Middle frontal gyrus (tissue), 1 donor: Measurements from ENCODE around the gene ATP8A1.

Source experiments
- DNase-seq: peaks from one replicate; pipeline ENCODE4 v3.0.0-alpha.2; 2015; ENCODE audit warnings: low spot score; ENCODE audit errors: extremely low spot score

ATP8A1 gene

DNA sequence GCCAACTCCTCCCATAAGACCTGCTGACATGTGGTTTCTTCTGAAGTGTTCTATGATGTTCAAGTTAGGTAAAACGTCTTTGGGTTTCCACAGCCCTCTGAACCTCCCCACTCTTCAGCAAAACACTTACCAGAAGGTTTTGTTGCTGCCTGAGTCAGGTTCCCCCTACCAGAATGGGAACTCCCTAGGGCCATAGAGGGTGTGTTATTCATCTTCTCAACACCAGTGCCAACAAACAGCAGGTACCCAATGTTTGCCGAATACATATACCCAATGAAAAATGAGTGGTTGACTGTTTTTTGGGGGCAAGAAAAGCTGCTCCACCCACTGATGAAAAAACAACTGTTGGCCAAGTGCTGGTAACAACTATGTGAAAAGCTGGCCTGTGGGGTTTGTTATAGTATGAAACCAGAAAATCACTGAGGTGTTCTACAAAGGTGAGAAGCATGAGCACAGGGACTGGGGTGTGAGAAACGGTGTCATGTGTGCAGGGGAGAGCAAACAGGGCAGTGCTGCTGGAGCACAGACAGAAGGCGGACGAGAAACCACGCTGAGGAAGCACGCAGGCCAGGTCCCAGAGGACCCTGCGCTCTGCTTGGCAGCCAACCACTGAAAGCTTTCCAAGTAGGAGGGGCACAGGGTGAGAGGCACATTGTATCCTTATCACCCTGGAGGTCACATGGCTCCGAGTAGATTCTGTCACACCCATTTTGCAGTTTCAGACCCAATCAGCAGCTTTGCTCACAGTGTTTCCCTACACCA is 28.8 kb downstream of the ATP8A1 start:
- DNase-seq = no peak

DNA sequence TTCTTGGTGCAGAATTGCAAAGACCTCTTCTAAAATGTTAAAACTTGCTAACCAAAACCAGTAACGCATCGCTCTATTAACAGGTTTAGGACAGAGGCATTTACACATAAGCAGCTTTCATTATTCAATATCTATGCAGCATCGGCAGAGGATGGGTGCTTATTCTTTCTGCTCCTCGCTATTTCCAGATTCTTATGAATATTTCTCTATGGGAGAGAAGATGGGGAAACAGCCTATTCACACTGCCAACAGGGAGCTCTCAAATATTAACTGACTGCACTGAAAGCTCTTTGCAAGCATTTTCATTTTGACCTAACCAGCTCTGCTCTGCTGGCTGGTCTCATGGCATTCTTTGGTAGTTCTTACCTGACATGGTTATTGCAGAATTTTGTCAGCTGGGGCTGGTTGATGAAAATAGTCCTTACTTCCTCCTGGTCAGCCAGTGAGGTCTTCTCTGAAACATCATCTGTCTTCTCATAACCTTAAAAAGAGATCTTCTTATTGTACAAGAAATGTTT is 30.2 kb downstream of the ATP8A1 start:
- DNase-seq = no peak

DNA sequence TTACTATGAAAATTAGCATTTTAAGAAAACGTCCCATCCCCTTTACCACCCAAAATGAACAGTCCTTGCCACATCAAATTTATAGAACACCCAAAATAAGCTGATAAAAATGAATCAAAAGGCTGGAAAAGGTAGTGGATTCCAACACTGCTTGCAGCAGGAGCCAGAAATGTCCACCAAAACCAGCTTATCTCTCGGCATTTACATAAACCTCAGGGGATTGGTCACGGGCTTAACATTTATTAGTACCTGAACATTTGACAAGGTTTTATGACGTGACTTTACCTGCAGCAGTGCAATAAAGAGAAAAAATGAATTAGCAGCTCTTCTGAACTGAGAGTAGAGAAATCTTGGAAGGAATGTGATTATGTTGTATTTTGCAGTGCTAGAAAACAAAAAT is 31.6 kb downstream of the ATP8A1 start:
- no peak for DNase-seq

DNA sequence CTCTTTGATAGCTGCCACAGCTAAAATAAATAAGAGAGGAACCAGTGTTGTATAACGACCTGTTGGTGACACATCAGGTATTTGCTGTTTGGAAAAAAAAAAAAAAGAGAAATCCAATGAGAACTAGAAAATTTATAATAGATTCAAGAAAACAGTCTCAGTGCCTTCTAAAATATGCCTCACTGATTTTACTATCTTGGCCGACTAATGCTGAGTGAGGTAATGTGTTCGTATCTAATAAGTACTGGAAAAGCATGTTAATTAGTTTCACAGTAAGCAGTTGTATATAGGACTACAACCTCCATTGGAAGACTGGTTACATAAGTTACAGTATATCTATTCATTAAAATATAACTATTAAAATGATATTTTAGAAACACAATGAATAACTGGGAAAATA is 32.4 kb downstream of the ATP8A1 start:
- DNase-seq = no peak

DNA sequence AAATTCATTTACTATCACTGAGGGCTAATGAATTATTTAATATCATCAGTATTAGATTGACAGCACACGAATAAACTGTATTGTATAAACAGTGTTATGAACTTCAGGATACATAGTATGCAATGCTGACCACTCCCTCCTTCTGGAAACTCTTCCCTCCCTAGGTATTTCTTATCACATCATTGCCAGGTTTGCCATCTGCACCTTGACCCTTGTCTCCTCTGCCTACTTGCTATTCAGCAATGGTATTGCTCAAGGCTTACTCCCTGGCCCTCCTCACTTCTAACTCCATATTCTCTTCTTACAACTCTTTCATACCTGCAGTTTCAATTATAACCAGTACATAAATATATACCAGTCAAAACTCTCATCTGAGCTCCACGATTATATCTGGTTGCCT is 38.9 kb downstream of the ATP8A1 start:
- no peak for DNase-seq

DNA sequence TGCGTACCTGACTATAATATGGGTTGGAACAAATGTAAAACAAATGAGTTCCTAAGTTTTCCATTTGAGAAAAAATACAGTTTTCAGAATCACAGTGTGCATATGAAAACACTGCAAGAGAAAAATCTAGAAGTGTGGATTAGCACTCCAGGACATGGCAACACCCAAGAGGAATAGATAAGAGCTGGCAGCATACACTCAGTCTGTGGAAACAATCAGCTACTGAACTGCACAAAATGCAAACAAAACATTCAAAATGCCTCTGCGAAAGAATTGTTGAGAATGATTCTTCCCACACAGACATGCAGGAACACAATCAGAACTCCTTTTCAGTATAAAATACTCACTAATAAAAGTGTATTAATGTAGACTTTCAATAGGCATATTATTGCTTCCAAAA is 39.9 kb downstream of the ATP8A1 start:
- DNase-seq = no peak

DNA sequence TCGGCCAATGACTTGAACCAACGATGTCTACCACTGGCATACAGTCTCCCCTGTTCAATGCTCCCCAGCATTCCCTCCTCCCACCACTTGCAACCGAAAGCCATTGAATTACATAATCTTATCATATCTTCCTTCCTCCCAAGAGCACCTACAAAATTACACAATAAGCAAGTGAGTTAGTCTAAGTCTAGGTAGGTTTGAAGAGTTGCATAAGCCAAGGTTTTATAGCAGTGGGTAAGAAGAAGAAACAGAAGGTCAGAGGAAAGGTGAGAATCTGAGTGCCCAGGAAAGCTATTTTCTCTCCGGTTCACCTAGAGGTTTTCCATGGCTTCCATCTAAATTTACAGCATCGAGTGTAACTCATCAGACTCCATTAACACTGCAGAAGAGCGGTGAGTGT is 40.3 kb downstream of the ATP8A1 start:
- DNase-seq = no peak

DNA sequence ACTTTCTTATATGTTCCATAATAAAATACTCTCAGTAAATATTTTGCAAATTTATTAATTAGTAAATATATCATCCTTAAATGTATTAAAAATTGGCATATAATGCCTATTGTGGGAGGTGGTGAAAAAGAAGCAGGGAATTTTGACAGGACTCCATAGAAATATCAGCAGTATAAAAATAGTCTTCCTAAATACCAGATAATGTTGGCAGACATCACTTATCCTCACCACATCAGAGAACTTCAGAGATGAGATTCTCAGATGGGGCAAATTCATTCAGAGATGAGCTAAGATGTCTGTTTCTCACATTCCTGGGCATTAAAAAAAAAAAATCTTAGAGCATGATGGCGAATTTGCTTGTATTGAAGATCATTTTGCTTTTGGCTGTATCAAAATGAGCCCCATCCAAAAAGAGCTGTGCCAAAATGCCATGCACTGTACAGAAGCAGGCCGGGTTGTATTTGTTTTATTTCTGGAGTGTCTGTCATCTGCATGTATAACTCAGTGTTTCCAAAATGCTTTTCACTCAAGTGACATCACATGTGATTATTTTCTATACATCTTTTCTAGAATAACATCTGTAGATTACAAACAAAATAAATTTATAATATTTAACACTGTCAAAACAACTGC is 41.7 kb downstream of the ATP8A1 start:
- no peak for DNase-seq

DNA sequence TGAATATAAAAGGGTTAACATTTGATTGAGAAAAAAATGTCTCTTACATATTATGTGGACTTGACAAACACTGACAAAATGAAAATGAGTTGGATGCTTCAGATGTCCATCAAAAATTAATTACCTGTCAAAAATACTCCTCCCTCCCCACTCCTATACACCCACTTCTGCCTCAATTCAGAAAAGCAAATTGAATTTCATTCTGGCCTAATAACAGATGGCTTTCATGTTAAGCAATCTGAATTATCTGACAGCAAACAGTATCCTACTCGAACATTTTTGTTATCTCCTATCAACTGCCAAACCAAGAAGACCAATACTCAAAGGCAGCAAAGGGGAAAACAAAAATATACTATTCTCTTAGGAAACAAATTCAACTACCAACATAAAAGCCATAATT is 44.0 kb downstream of the ATP8A1 start:
- DNase-seq = no peak

DNA sequence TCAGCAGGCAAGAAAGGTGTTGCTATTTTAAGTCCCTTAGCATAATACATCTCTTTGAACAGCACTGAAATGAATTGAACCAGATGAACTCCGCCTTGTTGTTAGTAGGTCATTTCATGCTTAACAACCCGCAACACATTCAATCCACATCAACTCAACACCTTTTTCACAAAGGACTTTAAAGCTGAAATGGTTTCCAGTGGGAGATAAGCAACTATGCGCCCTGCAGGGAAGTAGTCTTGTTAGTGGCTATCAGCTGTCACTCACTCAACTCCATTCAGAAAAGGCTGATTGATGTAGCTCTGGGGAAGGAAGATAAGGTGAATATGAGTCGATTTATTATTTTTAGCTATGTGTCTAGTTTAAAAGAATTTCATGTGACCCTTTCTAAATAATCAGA is 46.0 kb downstream of the ATP8A1 start:
- DNase-seq = no peak

DNA sequence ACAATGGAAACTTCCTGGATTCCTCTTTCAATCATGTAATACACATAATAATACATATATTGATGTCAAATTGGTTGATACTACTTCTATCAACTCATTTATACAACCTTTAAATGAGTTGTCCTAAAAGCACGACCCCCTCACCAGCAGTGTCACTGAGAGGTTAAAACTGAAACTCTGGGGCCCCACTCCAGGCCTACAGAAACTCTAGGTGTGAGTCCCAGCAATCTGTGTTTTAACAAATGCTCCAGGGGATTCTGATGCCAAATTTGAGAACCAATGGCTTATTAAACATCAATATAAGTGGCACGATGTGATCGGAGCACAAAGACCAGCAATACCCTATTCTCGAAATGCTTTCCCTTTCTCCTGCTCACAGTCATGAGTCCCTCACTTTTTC is 47.9 kb downstream of the ATP8A1 start:
- DNase-seq = no peak

DNA sequence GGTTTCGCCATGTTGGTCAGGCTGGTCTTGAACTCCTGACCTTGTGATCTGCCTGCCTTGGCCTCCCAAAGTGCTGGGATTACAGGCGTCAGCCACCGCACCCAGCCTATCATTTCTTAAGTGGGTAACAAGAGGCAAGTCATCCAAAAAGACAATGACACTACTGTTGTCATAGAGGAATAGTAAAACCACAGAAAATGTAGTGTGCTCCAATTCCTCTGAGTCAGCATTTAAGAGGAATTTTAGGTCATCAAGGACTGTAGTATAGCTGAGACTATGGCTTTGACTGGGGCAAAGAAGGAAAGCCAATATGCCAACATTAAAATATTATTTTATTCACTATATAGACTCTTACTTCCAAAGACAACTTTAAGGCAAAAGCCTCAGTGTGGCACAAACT is 48.4 kb downstream of the ATP8A1 start:
- no peak for DNase-seq

DNA sequence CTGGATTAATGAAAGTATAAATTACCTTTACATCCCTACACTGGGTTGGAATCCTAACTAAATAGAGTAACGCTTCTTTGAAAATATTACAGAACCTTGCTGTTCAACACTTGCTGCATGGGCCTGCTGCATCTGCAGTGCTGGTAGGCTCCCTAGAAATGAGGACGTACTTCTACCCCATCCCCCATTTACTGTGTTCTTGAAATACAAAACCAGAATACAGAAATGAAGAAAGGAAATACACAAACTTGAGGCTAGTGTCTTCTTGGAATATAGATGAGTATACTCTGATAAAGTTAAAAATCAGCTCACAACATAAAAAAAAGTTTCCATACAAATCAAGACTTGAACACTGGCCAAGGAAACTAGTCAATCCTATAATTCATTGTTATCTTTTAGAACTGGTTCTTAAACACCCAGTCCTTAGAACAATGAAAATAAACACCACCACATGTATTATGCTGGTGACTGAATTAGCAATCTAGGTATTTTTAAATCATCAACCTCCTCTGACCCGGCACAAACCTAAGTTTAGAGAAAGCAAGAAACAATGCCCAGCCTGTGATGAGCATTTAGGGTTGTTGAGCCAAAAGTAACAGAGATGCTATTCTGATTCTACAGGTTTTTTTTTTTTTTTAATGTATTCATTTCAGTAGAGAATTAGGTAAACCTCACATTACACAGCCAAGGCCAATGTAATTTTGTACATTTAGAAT is 49.7 kb downstream of the ATP8A1 start:
- DNase-seq = no peak

DNA sequence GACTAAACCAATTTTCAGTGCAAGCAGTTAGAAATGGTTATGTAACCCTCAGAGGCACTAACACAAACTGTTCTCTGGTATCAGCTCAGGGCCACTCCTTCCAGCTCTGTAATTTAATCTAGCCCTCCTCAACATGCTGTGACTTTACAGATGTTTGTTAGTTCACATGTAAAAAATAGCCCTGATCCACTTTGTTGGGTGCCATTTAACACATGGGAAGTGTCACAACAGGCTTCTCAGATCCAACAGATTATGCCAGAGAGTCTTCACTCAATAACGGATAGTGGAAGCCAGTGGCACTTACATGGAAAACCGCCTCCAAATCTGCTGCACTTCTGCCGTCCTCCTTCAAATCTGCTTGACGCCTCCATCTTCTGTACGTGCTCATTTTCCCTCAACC is 51.6 kb downstream of the ATP8A1 start:
- peak; percentile 58 for DNase-seq

DNA sequence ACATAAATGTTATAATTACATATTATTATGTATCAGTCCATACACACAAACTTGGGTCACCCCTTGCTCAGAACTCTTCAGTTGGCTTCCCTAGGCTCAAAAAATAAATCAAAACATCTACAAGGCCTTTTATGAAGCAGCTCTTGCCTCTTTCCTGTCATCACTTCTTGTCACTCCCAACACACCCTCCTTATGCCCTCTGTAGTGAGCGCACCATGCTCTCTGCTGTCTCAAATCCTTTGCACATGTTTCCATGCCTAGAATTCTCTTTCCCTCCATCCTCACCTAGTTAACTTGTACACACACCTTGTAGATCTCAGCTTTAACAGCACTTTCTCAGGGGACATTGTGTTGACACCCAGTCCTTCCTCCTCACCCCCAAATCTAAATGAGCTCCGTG is 53.0 kb downstream of the ATP8A1 start:
- DNase-seq = no peak

DNA sequence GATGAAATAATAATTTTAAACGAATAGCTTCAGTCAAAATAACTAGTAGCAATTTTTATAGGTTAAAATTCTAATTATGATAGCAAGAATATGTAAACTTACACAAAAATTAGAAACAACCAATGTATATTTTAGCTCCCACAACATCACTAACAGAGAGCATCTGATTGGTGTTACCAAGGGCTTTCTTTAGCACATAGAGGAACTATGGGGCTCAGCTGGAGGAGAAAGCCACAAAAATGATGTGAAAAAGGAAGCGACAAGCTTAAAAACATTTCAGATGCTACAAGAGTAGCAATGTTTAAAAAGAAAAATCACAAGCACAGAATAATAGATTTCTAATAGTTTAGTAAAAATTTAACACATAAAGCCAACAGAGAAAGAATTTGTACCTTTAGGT is 56.3 kb downstream of the ATP8A1 start:
- no peak for DNase-seq

DNA sequence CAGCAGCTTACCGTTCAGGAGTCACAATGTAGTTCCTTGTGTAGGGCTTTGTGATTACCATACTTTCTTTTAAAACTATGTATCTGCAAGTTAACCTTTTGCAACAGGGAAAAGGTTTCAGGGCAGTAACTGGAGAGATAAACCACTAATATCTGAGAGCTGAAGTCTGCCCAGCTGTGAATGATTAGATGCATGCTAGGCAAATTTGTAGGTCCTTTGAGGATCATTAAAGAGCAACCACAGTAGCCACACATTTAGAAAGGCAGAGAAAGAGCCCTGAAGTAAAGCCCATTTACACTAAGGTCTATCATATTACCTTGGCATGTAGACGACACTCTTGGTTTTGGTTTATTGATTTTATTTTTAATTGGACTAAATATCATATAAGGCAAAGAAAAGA is 60.0 kb downstream of the ATP8A1 start:
- DNase-seq = no peak

DNA sequence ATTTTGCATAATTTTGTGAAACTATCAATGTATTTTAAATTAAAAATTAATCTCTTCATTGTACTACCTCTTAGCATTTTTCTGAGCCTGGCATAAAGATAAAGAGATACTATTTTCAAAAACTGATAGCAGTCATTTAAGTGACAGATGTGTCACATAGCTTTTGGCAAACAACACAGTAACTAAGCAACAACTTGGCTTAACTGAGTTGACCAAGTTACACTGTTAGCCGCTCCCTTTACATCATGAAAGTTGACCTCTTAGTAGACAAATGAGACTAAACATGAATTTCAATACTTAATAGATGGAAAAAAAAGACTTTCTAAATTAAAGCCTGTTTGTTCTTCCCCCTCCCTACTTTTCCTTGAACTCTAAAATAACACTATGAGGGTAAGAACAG is 62.0 kb downstream of the ATP8A1 start:
- DNase-seq = no peak

DNA sequence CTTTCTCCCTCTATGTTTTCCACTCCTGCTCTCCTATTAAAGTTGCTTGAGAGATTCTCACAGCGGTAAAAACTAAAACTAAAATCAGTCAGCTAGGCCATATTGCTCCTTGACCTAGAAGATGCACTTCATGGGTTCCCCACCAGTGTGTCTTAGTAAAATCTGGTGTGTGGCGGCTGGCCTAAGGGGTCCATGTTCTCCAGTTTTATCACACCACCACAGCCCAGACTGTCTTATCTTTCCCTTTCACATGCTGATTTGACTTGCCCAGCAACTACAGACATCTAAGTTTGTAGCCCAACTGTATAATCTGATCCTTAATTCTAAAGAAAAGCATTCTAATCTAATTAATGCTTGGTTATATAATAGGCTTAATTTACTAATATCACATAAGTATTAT is 68.0 kb downstream of the ATP8A1 start:
- no peak for DNase-seq

DNA sequence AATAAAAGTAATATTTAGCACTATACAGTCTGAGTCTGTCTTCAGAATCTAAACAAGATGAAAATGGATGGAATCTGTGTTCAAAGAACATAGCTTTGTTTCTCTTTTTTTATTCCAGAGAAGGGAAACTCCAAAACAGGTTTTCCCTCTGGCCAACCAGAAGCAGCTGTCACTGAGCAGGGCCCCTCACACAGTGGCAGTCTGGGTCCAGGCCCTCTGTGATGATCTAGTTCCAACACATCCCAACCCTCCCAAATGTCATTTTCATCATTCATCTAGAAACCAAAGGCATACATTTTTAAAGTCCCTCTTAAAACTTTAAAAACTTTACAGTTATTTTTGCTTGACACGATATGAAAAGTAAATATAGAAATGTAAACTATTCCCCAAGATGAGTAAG is 70.1 kb downstream of the ATP8A1 start:
- no peak for DNase-seq

DNA sequence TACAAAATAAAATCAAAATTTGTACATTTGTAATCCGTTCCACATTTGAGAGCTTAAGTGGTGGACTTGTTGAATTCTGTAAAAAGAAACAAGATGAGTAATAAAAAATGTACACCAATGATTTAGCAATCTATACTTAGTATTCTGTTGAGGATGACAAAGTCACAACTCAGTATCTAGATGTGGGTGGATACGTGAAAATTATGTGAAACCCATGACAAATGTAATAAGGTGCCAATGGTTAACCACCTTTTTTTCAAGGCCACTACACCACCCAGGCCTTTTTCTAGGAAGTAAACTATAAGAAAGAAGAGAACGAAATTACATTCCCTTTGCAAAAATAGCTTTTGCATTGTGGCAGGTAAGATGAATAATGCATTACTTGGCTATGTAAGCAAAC is 77.0 kb downstream of the ATP8A1 start:
- DNase-seq = no peak

DNA sequence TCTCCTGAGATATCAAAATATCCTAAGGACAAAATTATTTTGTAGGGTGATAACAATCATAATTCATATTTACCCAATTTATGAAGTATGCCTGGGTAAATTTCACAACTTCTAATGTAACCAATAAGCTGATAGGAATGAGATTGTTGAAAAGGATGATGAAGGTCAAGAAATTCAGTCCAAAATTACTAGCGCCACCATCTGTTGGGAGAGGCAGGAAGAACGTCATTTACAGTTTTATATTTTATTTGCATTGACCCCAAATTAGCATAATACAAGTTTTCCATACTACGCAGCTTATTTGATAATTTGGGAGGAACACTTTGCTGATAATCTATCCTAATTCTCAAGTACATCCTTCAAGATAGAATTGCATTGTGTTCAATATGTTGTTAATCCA is 78.7 kb downstream of the ATP8A1 start:
- DNase-seq = no peak
